Brain pericyte (primary cell): ENCODE measurements around the gene MYL6B.

Source experiments
- DNase-seq: peaks from one replicate; pipeline ENCODE4 v3.0.0-alpha.2; 2012; ENCODE audit warnings: low read depth, low spot score

MYL6B gene

GRCh38 chr12:56122637-56123036, 29.8 kb upstream of the MYL6B start:
- no peak for DNase-seq

- DNase-seq = no peak
Measured at GRCh38 chr12:56124133-56124532, 28.3 kb upstream of the MYL6B start.

- no peak for DNase-seq
Measured at GRCh38 chr12:56126732-56127239, 25.6 kb upstream of the MYL6B start.

- DNase-seq = no peak
Measured at GRCh38 chr12:56127485-56127887, 24.9 kb upstream of the MYL6B start.

GRCh38 chr12:56127888-56128669, 24.3 kb upstream of the MYL6B start, which contains the start of gene ESYT1:
TSS of gene ESYT1 (plus strand) at chr12:56128267. CDS start at chr12:56128320, 53 bp downstream.
- peak; percentile 99 for DNase-seq

- DNase-seq = no peak
Measured at GRCh38 chr12:56128670-56129205, 23.6 kb upstream of the MYL6B start.

GRCh38 chr12:56129206-56129941, 23.0 kb upstream of the MYL6B start:
- no peak for DNase-seq

GRCh38 chr12:56129942-56130495, 22.4 kb upstream of the MYL6B start:
- no peak for DNase-seq

GRCh38 chr12:56130876-56131275, 21.5 kb upstream of the MYL6B start:
- no peak for DNase-seq

- no peak for DNase-seq
Measured at GRCh38 chr12:56134897-56135296, 17.5 kb upstream of the MYL6B start.

GRCh38 chr12:56137853-56138571, 14.4 kb upstream of the MYL6B start:
- no peak for DNase-seq

- DNase-seq = no peak
Measured at GRCh38 chr12:56141946-56142784, 10.2 kb upstream of the MYL6B start.

- DNase-seq = no peak
Measured at GRCh38 chr12:56143217-56143616, 9.2 kb upstream of the MYL6B start.

GRCh38 chr12:56143870-56144269, 8.5 kb upstream of the MYL6B start:
- DNase-seq = no peak

- no peak for DNase-seq
Measured at GRCh38 chr12:56145217-56145616, 7.2 kb upstream of the MYL6B start.

GRCh38 chr12:56146492-56147460, 5.6 kb upstream of the MYL6B start:
- no peak for DNase-seq

- no peak for DNase-seq
Measured at GRCh38 chr12:56150563-56150962, 1.8 kb upstream of the MYL6B start.

GRCh38 chr12:56151672-56152131, 685 bp upstream of the MYL6B start:
- no peak for DNase-seq
